NCI-H2107 treated with DMSO at 0.1 percent for 48 hours (cell line): ENCODE data around the gene NELFB.

Experiments used
- DNase-seq: peaks from one replicate; lab custom pipeline; 2025; ENCODE audit not compliant: unreplicated experiment; lab: John Stamatoyannopoulos, UW

Gene NELFB

GRCh38 chr9:137254624-137255447 is at the start of gene NELFB:
Gene NELFB, plus strand, starts transcription at chr9:137255327.
- peak; percentile 73 for DNase-seq

- DNase-seq, result no peak
Measured at GRCh38 chr9:137206602-137207001, 48.5 kb upstream of the NELFB start.

- no peak for DNase-seq
Measured at GRCh38 chr9:137211532-137211931, 43.6 kb upstream of the NELFB start.

GRCh38 chr9:137212520-137212919 is 42.6 kb upstream of the NELFB start:
- no peak for DNase-seq

- no peak for DNase-seq
Measured at GRCh38 chr9:137213160-137214060, 41.7 kb upstream of the NELFB start.

- DNase-seq, result no peak
Measured at GRCh38 chr9:137214620-137215019, 40.5 kb upstream of the NELFB start.

GRCh38 chr9:137215196-137215986 is 39.7 kb upstream of the NELFB start:
- DNase-seq, result no peak

GRCh38 chr9:137216188-137216965 is 38.8 kb upstream of the NELFB start:
- DNase-seq, result no peak

- DNase-seq, result no peak
Measured at GRCh38 chr9:137217276-137218211, 37.6 kb upstream of the NELFB start.

- no peak for DNase-seq
Measured at GRCh38 chr9:137218212-137218753, 36.8 kb upstream of the NELFB start.

GRCh38 chr9:137218754-137219271 is 36.3 kb upstream of the NELFB start:
- no peak for DNase-seq

GRCh38 chr9:137219757-137220316 is 35.3 kb upstream of the NELFB start:
- DNase-seq, result no peak

- no peak for DNase-seq
Measured at GRCh38 chr9:137220317-137221094, 34.6 kb upstream of the NELFB start.

- no peak for DNase-seq
Measured at GRCh38 chr9:137221095-137221505, 34.0 kb upstream of the NELFB start.

- DNase-seq, result no peak
Measured at GRCh38 chr9:137221506-137222111, 33.5 kb upstream of the NELFB start.

GRCh38 chr9:137222190-137223077 is 32.7 kb upstream of the NELFB start, which contains the start of gene RNF208:
Gene RNF208, minus strand, starts transcription at chr9:137222240. Its CDS starts 1,028 bp downstream, at chr9:137221212.
- no peak for DNase-seq
